HEK293T (cell line): ENCODE data around the gene STK17B.

Source experiments
- CTCF ChIA-PET: fragments of 350-600 bp; formaldehyde crosslinking; extraction: SDS; loops from one replicate; lab custom pipeline; 2021; ENCODE audit warnings: antibody characterized with exemption, inconsistent platforms; lab: Yijun Ruan, JAX
- POLR2A ChIA-PET: fragments of 350-600 bp; formaldehyde crosslinking; extraction: SDS; loops from one replicate; lab custom pipeline; 2020; ENCODE audit warnings: antibody characterized with exemption, inconsistent platforms; lab: Yijun Ruan, JAX
- DNase-seq: peaks from one replicate; pipeline ENCODE4 v3.0.0; 2012; ENCODE audit warnings: mixed read lengths; ENCODE audit errors: extremely low spot score
- ARNT ChIP-seq: fragments of 450-650 bp; IDR thresholded peaks from 2 replicates; pipeline ENCODE4 v1.6.1; 2017; ENCODE audit warnings: mild to moderate bottlenecking
- BHLHE40 ChIP-seq: fragments of 450-650 bp; IDR thresholded peaks from 2 replicates; pipeline ENCODE4 v1.6.1; 2016; ENCODE audit warnings: mild to moderate bottlenecking, moderate library complexity, borderline replicate concordance
- CTBP1 ChIP-seq: fragments of 450-650 bp; IDR thresholded peaks from 2 replicates; pipeline ENCODE4 v1.6.1; 2016; ENCODE audit warnings: borderline replicate concordance
- ELF4 ChIP-seq: fragments of 450-650 bp; IDR thresholded peaks from 2 replicates; pipeline ENCODE4 v1.6.1; 2017; ENCODE audit warnings: antibody characterized with exemption
- FOXA1 ChIP-seq: fragments of 450-650 bp; IDR thresholded peaks from 2 replicates; pipeline ENCODE4 v1.6.1; 2016; ENCODE audit warnings: mild to moderate bottlenecking
- FOXK2 ChIP-seq: fragments of 450-650 bp; IDR thresholded peaks from 2 replicates; pipeline ENCODE4 v1.6.1; 2016; ENCODE audit warnings: mild to moderate bottlenecking
- FOXM1 ChIP-seq: fragments of 450-650 bp; IDR thresholded peaks from 2 replicates; pipeline ENCODE4 v1.6.1; 2017; ENCODE audit warnings: mild to moderate bottlenecking, borderline replicate concordance
- HDGF ChIP-seq: fragments of 450-650 bp; IDR thresholded peaks from 2 replicates; pipeline ENCODE4 v1.6.1; 2017; ENCODE audit warnings: antibody characterized with exemption, borderline replicate concordance
- L3MBTL2 ChIP-seq: fragments of 450-650 bp; conservative IDR thresholded peaks from 2 replicates; pipeline ENCODE4 v1.6.1; 2016; ENCODE audit warnings: mild to moderate bottlenecking
- LEF1 ChIP-seq: fragments of 450-650 bp; IDR thresholded peaks from 2 replicates; pipeline ENCODE4 v1.6.1; 2017; ENCODE audit warnings: mild to moderate bottlenecking, borderline replicate concordance
- NFRKB ChIP-seq: fragments of 450-650 bp; IDR thresholded peaks from 2 replicates; pipeline ENCODE4 v1.6.1; 2016; ENCODE audit warnings: mild to moderate bottlenecking, moderate library complexity
- PKNOX1 ChIP-seq: fragments of 450-650 bp; IDR thresholded peaks from 2 replicates; pipeline ENCODE4 v1.6.1; 2016
- SP1 ChIP-seq: fragments of 450-650 bp; IDR thresholded peaks from 2 replicates; pipeline ENCODE4 v1.6.1; 2017
- SUZ12 ChIP-seq: fragments of 450-650 bp; IDR thresholded peaks from 2 replicates; pipeline ENCODE4 v1.6.1; 2016; ENCODE audit warnings: mild to moderate bottlenecking
- TARDBP ChIP-seq: fragments of 450-650 bp; IDR thresholded peaks from 2 replicates; pipeline ENCODE4 v1.6.1; 2016
- ZNF384 ChIP-seq: fragments of 450-650 bp; IDR thresholded peaks from 2 replicates; pipeline ENCODE4 v1.6.1; 2016

STK17B gene

GRCh38 chr2:196088203-196088602, 83.2 kb downstream of the STK17B start:
- ChIA-PET CTCF (no interaction called here), POLR2A (no interaction called here)
- TF ChIP-seq L3MBTL2 (no peak), TARDBP (no peak), ARNT (no peak), FOXM1 (no peak), SUZ12 (no peak), PKNOX1 (no peak), ELF4 (no peak), LEF1 (no peak), FOXA1 (no peak), NFRKB (no peak), HDGF (no peak), CTBP1 (no peak), BHLHE40 (no peak), FOXK2 (no peak), SP1 (no peak), ZNF384 (no peak)
- DNase-seq, result no peak

GRCh38 chr2:196086517-196087368, 84.6 kb downstream of the STK17B start:
- CTCF ChIA-PET, result no interaction called here

GRCh38 chr2:196083601-196084000, 87.8 kb downstream of the STK17B start:
- ChIA-PET CTCF (no interaction called here), POLR2A (no interaction called here)
- no peak for DNase-seq
- TF ChIP-seq ARNT, result no peak
- TF ChIP-seq FOXA1, result no peak
- no peak for TF ChIP-seq HDGF
- TF ChIP-seq CTBP1, result no peak
- no peak for TF ChIP-seq FOXK2
- no peak for TF ChIP-seq FOXM1
- no peak for TF ChIP-seq LEF1
- no peak for TF ChIP-seq NFRKB
- no peak for TF ChIP-seq PKNOX1
- TF ChIP-seq ZNF384, result no peak
- no peak for TF ChIP-seq TARDBP
- TF ChIP-seq BHLHE40, result no peak
- TF ChIP-seq L3MBTL2, result no peak
- TF ChIP-seq ELF4, result no peak
- no peak for TF ChIP-seq SP1
- no peak for TF ChIP-seq SUZ12

More at GRCh38 chr2:196086517-196087368, 84.6 kb downstream of the STK17B start:
- DNase-seq, result no peak
- TF ChIP-seq PKNOX1, result no peak
- no peak for TF ChIP-seq ELF4
- POLR2A ChIA-PET, result no interaction called here
